Mucosa of stomach (tissue), 1 donor: Measurements from ENCODE around the gene GFOD1.

Experiments used
- H3K27me3 ChIP-seq: one replicate; pipeline ENCODE4 v1.7.0; 2013; ENCODE audit warnings: mild to moderate bottlenecking, low read length; ENCODE audit not compliant: control insufficient read depth, insufficient read depth
- H3K36me3 ChIP-seq: one replicate; pipeline ENCODE4 v1.7.0; 2013; ENCODE audit warnings: low read length; ENCODE audit not compliant: control insufficient read depth, insufficient read depth
- H3K4me1 ChIP-seq: one replicate; pipeline ENCODE4 v1.7.0; 2013; ENCODE audit warnings: mild to moderate bottlenecking, low read length; ENCODE audit not compliant: control insufficient read depth, insufficient read depth
- H3K4me3 ChIP-seq: one replicate; pipeline ENCODE4 v1.7.0; 2013; ENCODE audit warnings: low read length
- H3K9ac ChIP-seq: one replicate; pipeline ENCODE4 v1.7.0; 2013; ENCODE audit warnings: mild to moderate bottlenecking, low read length, moderate library complexity
- H3K9me3 ChIP-seq: one replicate; pipeline ENCODE4 v1.7.0; 2013; ENCODE audit warnings: mild to moderate bottlenecking, low read length, moderate library complexity; ENCODE audit not compliant: control insufficient read depth
- donor health status: Pancreatic carcinoma.

GFOD1 gene

GRCh38 chr6:13479971-13480434 lies 7.4 kb downstream of the GFOD1 start:
- H3K4me3 ChIP-seq, result no peak overlapping the region
- H3K9me3 ChIP-seq, result no peaks in the 10 kb centered on the region
- no peaks in the 10 kb centered on the region for H3K27me3 ChIP-seq
- H3K4me1 ChIP-seq, result peaks cover 13% of the 10 kb centered on the region
- H3K9ac ChIP-seq, result no peak overlapping the region
- H3K36me3 ChIP-seq, result no peaks in the 10 kb centered on the region

- Histone ChIP-seq H3K27me3 (no peaks in the 10 kb centered on the region), H3K9ac (no peak overlapping the region), H3K4me1 (peaks cover 7% of the 10 kb centered on the region), H3K36me3 (no peaks in the 10 kb centered on the region), H3K4me3 (no peak overlapping the region), H3K9me3 (no peaks in the 10 kb centered on the region)
These were observed 8.1 kb downstream of the GFOD1 start for GRCh38 chr6:13479206-13479800.

- no peaks in the 10 kb centered on the region for H3K27me3 ChIP-seq
- no peaks in the 10 kb centered on the region for H3K4me1 ChIP-seq
- no peaks in the 10 kb centered on the region for H3K36me3 ChIP-seq
- H3K9me3 ChIP-seq, result no peaks in the 10 kb centered on the region
- no peak overlapping the region for H3K4me3 ChIP-seq
- H3K9ac ChIP-seq, result no peak overlapping the region
These were observed 8.9 kb downstream of the GFOD1 start for GRCh38 chr6:13478525-13478966.

- no peaks in the 10 kb centered on the region for H3K4me1 ChIP-seq
- no peak overlapping the region for H3K4me3 ChIP-seq
- no peaks in the 10 kb centered on the region for H3K27me3 ChIP-seq
- no peaks in the 10 kb centered on the region for H3K9me3 ChIP-seq
- no peaks in the 10 kb centered on the region for H3K36me3 ChIP-seq
- H3K9ac ChIP-seq, result no peak overlapping the region
These were observed 12.6 kb downstream of the GFOD1 start for GRCh38 chr6:13474787-13475186.

GRCh38 chr6:13474360-13474759 lies 13.0 kb downstream of the GFOD1 start:
- Histone ChIP-seq H3K4me3 (no peak overlapping the region), H3K4me1 (no peaks in the 10 kb centered on the region), H3K9me3 (no peaks in the 10 kb centered on the region), H3K27me3 (no peaks in the 10 kb centered on the region), H3K9ac (no peak overlapping the region), H3K36me3 (no peaks in the 10 kb centered on the region)

- Histone ChIP-seq H3K27me3 (no peaks in the 10 kb centered on the region), H3K4me3 (no peak overlapping the region), H3K4me1 (no peaks in the 10 kb centered on the region), H3K9me3 (no peaks in the 10 kb centered on the region), H3K36me3 (no peaks in the 10 kb centered on the region), H3K9ac (no peak overlapping the region)
These were observed 13.6 kb downstream of the GFOD1 start for GRCh38 chr6:13473768-13474165.

- no peak overlapping the region for H3K4me3 ChIP-seq
- H3K9ac ChIP-seq, result no peak overlapping the region
- no peaks in the 10 kb centered on the region for H3K4me1 ChIP-seq
- no peaks in the 10 kb centered on the region for H3K27me3 ChIP-seq
- H3K9me3 ChIP-seq, result no peaks in the 10 kb centered on the region
- no peaks in the 10 kb centered on the region for H3K36me3 ChIP-seq
These were observed 14.2 kb downstream of the GFOD1 start for GRCh38 chr6:13472976-13473767.

- Histone ChIP-seq H3K9me3 (no peaks in the 10 kb centered on the region), H3K4me1 (no peaks in the 10 kb centered on the region), H3K4me3 (no peak overlapping the region), H3K36me3 (no peaks in the 10 kb centered on the region), H3K9ac (no peak overlapping the region), H3K27me3 (no peaks in the 10 kb centered on the region)
These were observed 15.3 kb downstream of the GFOD1 start for GRCh38 chr6:13472099-13472498.

- Histone ChIP-seq H3K27me3 (no peaks in the 10 kb centered on the region), H3K4me1 (no peaks in the 10 kb centered on the region), H3K36me3 (no peaks in the 10 kb centered on the region), H3K4me3 (no peak overlapping the region), H3K9ac (no peak overlapping the region), H3K9me3 (no peaks in the 10 kb centered on the region)
These were observed 16.2 kb downstream of the GFOD1 start for GRCh38 chr6:13471184-13471583.

GRCh38 chr6:13470238-13471140 lies 16.9 kb downstream of the GFOD1 start:
- no peaks in the 10 kb centered on the region for H3K27me3 ChIP-seq
- no peaks in the 10 kb centered on the region for H3K9me3 ChIP-seq
- no peaks in the 10 kb centered on the region for H3K36me3 ChIP-seq
- no peak overlapping the region for H3K9ac ChIP-seq
- H3K4me1 ChIP-seq, result no peaks in the 10 kb centered on the region
- H3K4me3 ChIP-seq, result no peak overlapping the region

GRCh38 chr6:13469693-13470092 lies 17.7 kb downstream of the GFOD1 start:
- H3K4me3 ChIP-seq, result no peak overlapping the region
- no peaks in the 10 kb centered on the region for H3K36me3 ChIP-seq
- H3K9ac ChIP-seq, result no peak overlapping the region
- H3K4me1 ChIP-seq, result no peaks in the 10 kb centered on the region
- no peaks in the 10 kb centered on the region for H3K9me3 ChIP-seq
- no peaks in the 10 kb centered on the region for H3K27me3 ChIP-seq

GRCh38 chr6:13468839-13469238 lies 18.6 kb downstream of the GFOD1 start:
- H3K9ac ChIP-seq, result no peak overlapping the region
- H3K36me3 ChIP-seq, result no peaks in the 10 kb centered on the region
- no peaks in the 10 kb centered on the region for H3K9me3 ChIP-seq
- no peaks in the 10 kb centered on the region for H3K27me3 ChIP-seq
- H3K4me3 ChIP-seq, result no peak overlapping the region
- no peaks in the 10 kb centered on the region for H3K4me1 ChIP-seq
